Right lobe of liver (tissue), 6 donors: Measurements from ENCODE around the gene METTL21A. TPM values are rescaled to one million over a fixed set of nuclear protein-coding genes. Genes with fewer than 3 reads are reported as not detected.

Experiments used
- ATAC-seq, 4 donors: fragments of 200-7000 bp; cut with Tn5 transposase; one replicate each; pipeline ENCODE4 v1.9.1; 2020; ENCODE audit warnings: mild to moderate bottlenecking in 4 of 4, moderate library complexity in 4 of 4
- DNase-seq, 3 donors: peaks; one replicate each; pipeline ENCODE4 v3.0.0-alpha.2; 2020
- H3K27ac ChIP-seq, 3 donors: fragments of 200-600 bp; one replicate each; pipeline ENCODE4 v1.8.0; 2022
- H3K27me3 ChIP-seq, 2 donors: fragments of 200-600 bp; one replicate each; pipeline ENCODE4 v1.8.0; 2022
- H3K36me3 ChIP-seq, 4 donors: fragments of 200-600 bp; sonication (generic) in 1 of 4; one replicate each; pipeline versions ENCODE4 v1.5.1 to v1.8.0; 2017 to 2022; ENCODE audit warnings: control low read depth in 1 of 4
- H3K4me1 ChIP-seq, 4 donors: fragments of 200-600 bp; sonication (generic) in 1 of 4; one replicate each; pipeline versions ENCODE4 v1.5.1 to v1.8.0; 2017 to 2022; ENCODE audit warnings: control low read depth in 1 of 4
- H3K4me3 ChIP-seq, 3 donors: fragments of 200-600 bp; one replicate each; pipeline ENCODE4 v1.8.0; 2022
- H3K9me3 ChIP-seq, 4 donors: fragments of 200-600 bp; sonication (generic) in 1 of 4; one replicate each; pipeline versions ENCODE4 v1.5.1 to v1.8.0; 2017 to 2022; ENCODE audit warnings: control low read depth in 1 of 4
- CTCF ChIP-seq, 4 donors: fragments of 200-600 bp in 3 of 4; fragments of 450-650 bp in 1 of 4; IDR thresholded peaks; one replicate each; pipeline versions ENCODE4 v1.5.1 to v1.8.0; 2016 to 2022; ENCODE audit warnings: antibody characterized with exemption in 4 of 4, mild to moderate bottlenecking in 2 of 4
- POLR2A ChIP-seq: fragments of 450-650 bp; IDR thresholded peaks from one replicate; pipeline ENCODE4 v1.6.1; 2017; ENCODE audit warnings: antibody characterized with exemption, mild to moderate bottlenecking
- WGBS: methylation state at CpG from one replicate; pipeline ENCODE4 v1.1.6; 2018; ENCODE audit warnings: low coverage, low lambda C conversion rate; ENCODE audit not compliant: insufficient coverage; ENCODE audit errors: missing lambda C conversion rate; 5-methylcytosine and 5-hydroxymethylcytosine counted together
- intact Hi-C, 2 donors: fragments of 100-400 bp; cut with DNase I; formaldehyde crosslinking; loops; one replicate each; pipeline versions ENCODE4 v1.11.2 to v1.14.1; 2022
- small RNA-seq, 2 experiments: library from RNA; depleted of rRNA; stranded (forward); fragments of <200 nt; gene quantifications; one replicate each; pipeline ENCODE3, GENCODE V24; 2016
- total RNA-seq, 6 experiments: library from RNA; depleted of rRNA in 2 of 6; stranded (reverse); fragments of >200 nt in 2 of 6; fragmentation: NEBNext Ultra II Directional in 3 of 6; extraction: Animal tissue kit (Norgen Biotek cat#: 25700) in 3 of 6; gene quantifications; one replicate each; pipeline versions ENCODE4 v1.1.0 to v1.2.4, GENCODE V29; 2016 to 2023
- donor health status: DM: no; HTN: yes; CAD: no.
- donor health status: DM: no; HTN: no; CAD: no.
- donor health status: DM: no; HTN: no; CAD: no.
- donor health status: DM: no; HTN: yes; CAD: no.
- donor health status: DM: no; HTN: yes; CAD: no.

Gene METTL21A
- total RNA-seq, 6 experiments from 2014 or later: 7.2 to 24.1 (median 9.8) TPM

GRCh38 chr2:207571370-207571769 is 53.8 kb downstream of the METTL21A start:
- no peaks in the 10 kb centered on the region for H3K4me1 ChIP-seq
- H3K9me3 ChIP-seq: no peaks in the 10 kb centered on the region
- no peaks in the 10 kb centered on the region for H3K27me3 ChIP-seq
- TF ChIP-seq CTCF (IDR thresholded peaks at IDR 0.05) (no peak), POLR2A (no peak)
- WGBS: 97% methylated on average over 3 of the region's 3 CpGs
- no peak for DNase-seq
- H3K4me3 ChIP-seq: no peak overlapping the region
- ATAC-seq: no peak
- intact Hi-C loops: no loop called here
- H3K27ac ChIP-seq: no peak overlapping the region
- peaks cover 0 to 34% (median 2%) of the 10 kb centered on the region in 4 donors for H3K36me3 ChIP-seq

GRCh38 chr2:207567671-207568070 is 57.5 kb downstream of the METTL21A start:
- H3K9me3 ChIP-seq: no peaks in the 10 kb centered on the region
- no peak for DNase-seq
- no peaks in the 10 kb centered on the region for H3K4me1 ChIP-seq
- TF ChIP-seq POLR2A (no peak), CTCF (IDR thresholded peaks at IDR 0.05) (no peak)
- no peaks in the 10 kb centered on the region for H3K27me3 ChIP-seq
- intact Hi-C loops: no loop called here
- H3K4me3 ChIP-seq: no peak overlapping the region
- H3K36me3 ChIP-seq: peaks cover 0 to 22% (median 2%) of the 10 kb centered on the region in 4 donors
- no peak overlapping the region for H3K27ac ChIP-seq
- ATAC-seq: no peak

- intact Hi-C loops: no loop called here
- H3K4me1 ChIP-seq: no peaks in the 10 kb centered on the region
- no peak for ATAC-seq
- TF ChIP-seq POLR2A: no peak
- no peak for TF ChIP-seq CTCF (IDR thresholded peaks at IDR 0.05)
- H3K36me3 ChIP-seq: peaks cover 0 to 10% (median 2%) of the 10 kb centered on the region in 4 donors
- 77% methylated on average over 7 of the region's 7 CpGs for WGBS
- H3K27me3 ChIP-seq: no peaks in the 10 kb centered on the region
- H3K4me3 ChIP-seq: no peak overlapping the region
- no peaks in the 10 kb centered on the region for H3K9me3 ChIP-seq
- no peak overlapping the region for H3K27ac ChIP-seq
- DNase-seq: no peak
Observed at GRCh38 chr2:207565736-207566500, 59.3 kb downstream of the METTL21A start.

Small RNAs within 50 kb of the gene (small RNA-seq; reads per million reads assigned to genes)
- gene RPS29P9: 0 reads per million in 2 experiments

Other genes starting within 250 kb of the METTL21A start
- gene CREB1, start 95.4 kb downstream of the METTL21A start, total RNA-seq: 10 to 100 TPM; 10.1 to 22.6 (median 16.8) TPM
- gene CCNYL1, start 86.2 kb upstream of the METTL21A start, total RNA-seq: 10 to 100 TPM in 2 of 6 experiments, 1 to 10 TPM in 4; 7.1 to 11.9 (median 9.4) TPM
- gene FZD5, start 144.5 kb upstream of the METTL21A start, total RNA-seq: 10 to 100 TPM; 18.5 to 37.4 (median 29.3) TPM